ENCODE results near the gene MAPRE2.

DNA sequence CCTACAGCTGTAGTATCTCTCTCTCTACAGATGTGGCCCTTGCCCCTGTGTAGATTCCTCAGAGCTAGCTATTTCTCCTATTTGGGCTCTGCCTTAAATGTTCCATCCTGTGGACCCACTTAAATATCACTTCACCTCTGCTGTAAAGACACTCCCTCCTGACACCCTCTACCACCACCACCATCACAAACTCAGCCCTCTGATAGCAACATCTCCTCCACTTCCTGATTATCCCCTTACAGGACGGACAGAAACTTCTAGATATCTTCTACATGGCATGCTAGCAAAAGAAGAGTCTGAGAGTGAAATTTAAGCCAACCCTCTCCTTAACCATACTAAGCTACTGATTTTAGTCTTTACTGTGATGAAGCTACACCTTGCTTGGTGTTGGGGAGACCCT is 3.2 kb upstream of the MAPRE2 start:
- TF ChIP-seq POLR2A (IDR thresholded peaks at IDR 0.05) = no peak
- TF ChIP-seq, protein P1, sequence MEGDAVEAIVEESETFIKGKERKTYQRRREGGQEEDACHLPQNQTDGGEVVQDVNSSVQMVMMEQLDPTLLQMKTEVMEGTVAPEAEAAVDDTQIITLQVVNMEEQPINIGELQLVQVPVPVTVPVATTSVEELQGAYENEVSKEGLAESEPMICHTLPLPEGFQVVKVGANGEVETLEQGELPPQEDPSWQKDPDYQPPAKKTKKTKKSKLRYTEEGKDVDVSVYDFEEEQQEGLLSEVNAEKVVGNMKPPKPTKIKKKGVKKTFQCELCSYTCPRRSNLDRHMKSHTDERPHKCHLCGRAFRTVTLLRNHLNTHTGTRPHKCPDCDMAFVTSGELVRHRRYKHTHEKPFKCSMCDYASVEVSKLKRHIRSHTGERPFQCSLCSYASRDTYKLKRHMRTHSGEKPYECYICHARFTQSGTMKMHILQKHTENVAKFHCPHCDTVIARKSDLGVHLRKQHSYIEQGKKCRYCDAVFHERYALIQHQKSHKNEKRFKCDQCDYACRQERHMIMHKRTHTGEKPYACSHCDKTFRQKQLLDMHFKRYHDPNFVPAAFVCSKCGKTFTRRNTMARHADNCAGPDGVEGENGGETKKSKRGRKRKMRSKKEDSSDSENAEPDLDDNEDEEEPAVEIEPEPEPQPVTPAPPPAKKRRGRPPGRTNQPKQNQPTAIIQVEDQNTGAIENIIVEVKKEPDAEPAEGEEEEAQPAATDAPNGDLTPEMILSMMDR (IDR thresholded peaks at IDR 0.05) = no peak

Measured in lower leg skin (tissue), 3 donors.